ENCODE measurements around the gene CEMIP. TPM values are rescaled to one million over a fixed set of nuclear protein-coding genes. Genes with fewer than 3 reads are reported as not detected.

Gene CEMIP
- total and polyA plus RNA-seq, 12 donors, result 0.08 to 2.2 (median 0.35) TPM

- H3K27ac ChIP-seq, result peak overlapping the region in 1 of 5 donors; percentile 36
- intact Hi-C loops (cut with DNase I), result no loop called here
Measured at GRCh38 chr15:80932989-80933388, 153.8 kb downstream of the CEMIP start.

GRCh38 chr15:80934761-80935221 is 155.6 kb downstream of the CEMIP start:
- Histone ChIP-seq H3K9me3 (replicated peaks in 1 of 3) (no peaks in the 10 kb centered on the region), H3K4me1 (replicated peaks in 1 of 2) (no peaks in the 10 kb centered on the region), H3K27me3 (no peaks in the 10 kb centered on the region), H3K36me3 (replicated peaks in 1 of 2) (no peaks in the 10 kb centered on the region), H3K4me3 (no peak overlapping the region), H3K27ac (no peak overlapping the region)
- no peak for DNase-seq
- intact Hi-C loops (cut with DNase I), result no loop called here
- 82 to 92% (median 86%) methylated on average over 3 of the region's 3 CpGs for WGBS, 4 donors
- TF ChIP-seq POLR2A (IDR thresholded peaks at IDR 0.05), result no peak
- TF ChIP-seq, protein P1, sequence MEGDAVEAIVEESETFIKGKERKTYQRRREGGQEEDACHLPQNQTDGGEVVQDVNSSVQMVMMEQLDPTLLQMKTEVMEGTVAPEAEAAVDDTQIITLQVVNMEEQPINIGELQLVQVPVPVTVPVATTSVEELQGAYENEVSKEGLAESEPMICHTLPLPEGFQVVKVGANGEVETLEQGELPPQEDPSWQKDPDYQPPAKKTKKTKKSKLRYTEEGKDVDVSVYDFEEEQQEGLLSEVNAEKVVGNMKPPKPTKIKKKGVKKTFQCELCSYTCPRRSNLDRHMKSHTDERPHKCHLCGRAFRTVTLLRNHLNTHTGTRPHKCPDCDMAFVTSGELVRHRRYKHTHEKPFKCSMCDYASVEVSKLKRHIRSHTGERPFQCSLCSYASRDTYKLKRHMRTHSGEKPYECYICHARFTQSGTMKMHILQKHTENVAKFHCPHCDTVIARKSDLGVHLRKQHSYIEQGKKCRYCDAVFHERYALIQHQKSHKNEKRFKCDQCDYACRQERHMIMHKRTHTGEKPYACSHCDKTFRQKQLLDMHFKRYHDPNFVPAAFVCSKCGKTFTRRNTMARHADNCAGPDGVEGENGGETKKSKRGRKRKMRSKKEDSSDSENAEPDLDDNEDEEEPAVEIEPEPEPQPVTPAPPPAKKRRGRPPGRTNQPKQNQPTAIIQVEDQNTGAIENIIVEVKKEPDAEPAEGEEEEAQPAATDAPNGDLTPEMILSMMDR (IDR thresholded peaks at IDR 0.05), result no peak

More at GRCh38 chr15:80932989-80933388, 153.8 kb downstream of the CEMIP start:
- DNase-seq, result peak in 5 of 7 donors; percentile 4 to 63 (median 21)
- H3K27me3 ChIP-seq, result no peaks in the 10 kb centered on the region
- no peaks in the 10 kb centered on the region for H3K4me1 ChIP-seq (replicated peaks in 1 of 2)
- no peaks in the 10 kb centered on the region for H3K9me3 ChIP-seq (replicated peaks in 1 of 3)
- WGBS, 4 donors, result 66 to 81% (median 79%) methylated on average over 7 to 15 of the region's 15 CpGs
- no peak overlapping the region for H3K4me3 ChIP-seq
- H3K36me3 ChIP-seq (replicated peaks in 1 of 2), result no peaks in the 10 kb centered on the region
- TF ChIP-seq POLR2A (IDR thresholded peaks at IDR 0.05), result no peak
- TF ChIP-seq, protein P1 (IDR thresholded peaks at IDR 0.05), result no peak

- H3K27ac ChIP-seq, result no peak overlapping the region
- H3K27me3 ChIP-seq, result no peaks in the 10 kb centered on the region
- H3K4me1 ChIP-seq (replicated peaks in 1 of 2), result no peaks in the 10 kb centered on the region
- peaks cover 0 to 11% of the 10 kb centered on the region in 2 donors for H3K36me3 ChIP-seq (replicated peaks in 1 of 2)
- WGBS, 4 donors, result 94 to 96% (median 96%) methylated on average over 16 of the region's 16 CpGs
- H3K4me3 ChIP-seq, result no peak overlapping the region
- TF ChIP-seq POLR2A (IDR thresholded peaks at IDR 0.05), result no peak
- TF ChIP-seq, protein P1 (IDR thresholded peaks at IDR 0.05), result no peak
- no peak for DNase-seq
- intact Hi-C loops (cut with DNase I), result no loop called here
- H3K9me3 ChIP-seq (replicated peaks in 1 of 3), result no peaks in the 10 kb centered on the region
Measured at GRCh38 chr15:80936288-80937078, 157.3 kb downstream of the CEMIP start.

DNA sequence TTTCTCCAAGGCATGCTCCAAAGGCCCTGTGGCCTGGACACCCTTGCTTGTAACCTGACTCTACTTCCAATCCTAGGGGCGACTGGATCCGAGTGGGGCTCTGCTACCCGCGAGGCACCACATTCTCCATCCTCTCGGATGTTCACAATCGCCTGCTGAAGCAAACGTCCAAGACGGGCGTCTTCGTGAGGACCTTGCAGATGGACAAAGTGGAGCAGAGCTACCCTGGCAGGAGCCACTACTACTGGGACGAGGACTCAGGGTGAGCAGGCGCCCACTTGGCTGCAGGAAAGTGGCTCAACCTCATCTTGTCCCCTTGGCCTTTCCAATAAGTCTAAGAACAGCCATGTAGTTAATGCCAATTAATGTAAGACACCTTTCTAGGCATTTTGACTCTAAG is 158.5 kb downstream of the CEMIP start:
- peaks cover 0 to 16% of the 10 kb centered on the region in 2 donors for H3K36me3 ChIP-seq (replicated peaks in 1 of 2)
- no peaks in the 10 kb centered on the region for H3K9me3 ChIP-seq (replicated peaks in 1 of 3)
- H3K27ac ChIP-seq, result no peak overlapping the region
- TF ChIP-seq, protein P1 (IDR thresholded peaks at IDR 0.05), result no peak
- TF ChIP-seq POLR2A (IDR thresholded peaks at IDR 0.05), result no peak
- no peak for DNase-seq
- H3K4me1 ChIP-seq (replicated peaks in 1 of 2), result no peaks in the 10 kb centered on the region
- H3K4me3 ChIP-seq, result no peak overlapping the region
- 94 to 97% (median 96%) methylated on average over 11 to 12 of the region's 12 CpGs for WGBS, 4 donors
- no peaks in the 10 kb centered on the region for H3K27me3 ChIP-seq
- intact Hi-C loops (cut with DNase I), result no loop called here

Measured in adrenal gland (tissue), 12 donors.